ENCODE measurements around the gene TMOD1. TPM values are rescaled to one million over a fixed set of nuclear protein-coding genes. Genes with fewer than 3 reads are reported as not detected.
"Not testable (repeated sequence)": the region's sequence is repeated elsewhere in the genome, so short reads cannot be mapped to it uniquely, and the experiment has no call there.

The TMOD1 gene
- total RNA-seq, 4 donors from 2014 or later = 1.8 to 4.9 (median 2.9) TPM

DNA sequence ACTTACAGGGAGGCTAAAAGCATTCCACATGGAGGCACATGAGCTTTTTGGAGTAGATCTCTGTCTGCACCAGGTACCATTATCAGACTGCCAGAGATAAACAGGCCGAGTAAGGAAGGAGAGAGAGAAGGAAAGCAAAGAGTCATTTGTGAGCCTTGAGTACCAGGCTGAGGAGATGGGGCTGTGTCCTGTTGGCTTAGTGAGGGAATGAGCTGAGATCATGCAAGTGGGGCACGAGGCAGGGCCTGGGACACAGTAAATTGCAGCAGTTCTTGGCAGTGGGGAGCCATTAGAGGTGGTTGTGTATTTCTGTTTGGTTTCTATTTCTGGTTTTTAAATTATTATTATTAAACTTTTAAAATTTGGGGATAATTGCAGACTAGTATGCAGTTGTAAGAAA, 78.4 kb downstream of the TMOD1 start:
- 58 to 59% methylated on average over 2 of the region's 2 CpGs for WGBS, 2 donors
- peak in 1 of 2 donors; percentile 59 for DNase-seq (ENCODE audit: low spot score in 2 of 2)
- intact Hi-C loops (cut with DNase I; ENCODE audit: low total_unique reads) = no loop called here
- H3K4me3 ChIP-seq (ENCODE audit: low read depth, poor library complexity, severe bottlenecking) = no peak overlapping the region
- TF ChIP-seq POLR2A (IDR thresholded peaks at IDR 0.05) = no peak

DNA sequence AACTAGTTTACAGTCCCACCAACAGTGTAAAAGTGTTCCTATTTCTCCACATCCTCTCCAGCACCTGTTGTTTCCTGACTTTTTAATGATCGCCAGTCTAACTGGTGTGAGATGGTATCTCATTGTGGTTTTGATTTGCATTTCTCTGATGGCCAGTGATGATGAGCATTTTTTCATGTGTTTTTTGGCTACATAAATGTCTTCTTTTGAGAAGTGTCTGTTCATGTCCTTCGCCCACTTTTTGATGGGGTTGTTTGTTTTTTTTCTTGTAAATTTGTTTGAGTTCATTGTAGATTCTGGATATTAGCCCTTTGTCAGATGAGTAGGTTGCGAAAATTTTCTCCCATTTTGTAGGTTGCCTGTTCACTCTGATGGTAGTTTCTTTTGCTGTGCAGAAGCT, 80.1 kb downstream of the TMOD1 start:
- H3K4me3 ChIP-seq (ENCODE audit: low read depth, poor library complexity, severe bottlenecking); intact Hi-C loops (cut with DNase I; ENCODE audit: low total_unique reads); DNase-seq (ENCODE audit: low spot score in 2 of 2): not testable (repeated sequence)
- no CpG with 5 or more reads among the region's 3 CpGs for WGBS, 2 donors

DNA sequence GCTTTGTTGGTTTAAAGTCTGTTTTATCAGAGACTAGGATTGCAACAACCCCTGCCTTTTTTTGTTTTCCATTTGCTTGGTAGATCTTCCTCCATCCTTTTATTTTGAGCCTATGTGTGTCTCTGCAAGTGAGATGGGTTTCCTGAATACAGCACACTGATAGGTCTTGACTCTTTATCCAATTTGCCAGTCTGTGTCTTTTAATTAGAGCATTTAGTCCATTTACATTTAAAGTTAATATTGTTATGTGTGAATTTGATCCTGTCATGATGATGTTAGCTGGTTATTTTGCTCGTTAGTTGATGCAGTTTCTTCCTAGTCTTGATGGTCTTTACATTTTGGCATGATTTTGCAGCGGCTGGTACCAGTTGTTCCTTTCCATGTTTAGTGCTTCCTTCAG, 83.3 kb downstream of the TMOD1 start:
- H3K4me3 ChIP-seq (ENCODE audit: low read depth, poor library complexity, severe bottlenecking); DNase-seq (ENCODE audit: low spot score in 2 of 2); intact Hi-C loops (cut with DNase I; ENCODE audit: low total_unique reads): not testable (repeated sequence)
- WGBS, 2 donors = no CpG with 5 or more reads among the region's 2 CpGs

DNA sequence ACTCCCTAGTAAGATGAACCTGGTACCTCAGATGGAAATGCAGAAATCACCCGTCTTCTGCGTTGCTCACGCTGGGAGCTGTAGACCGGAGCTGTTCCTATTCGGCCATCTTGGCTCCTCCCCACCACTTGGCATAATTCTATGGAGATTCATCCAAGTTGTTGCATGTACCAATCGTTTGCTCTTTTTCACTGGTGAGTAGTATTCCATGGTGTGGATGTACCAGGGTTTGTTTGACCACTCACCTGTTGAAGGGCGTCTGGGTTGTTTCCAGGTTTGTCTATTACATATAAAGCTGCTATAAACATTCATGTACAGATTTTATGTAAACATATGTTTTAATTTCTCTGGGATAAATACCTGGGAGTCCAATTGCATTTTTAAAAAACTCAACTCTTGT, 85.4 kb downstream of the TMOD1 start:
- WGBS, 2 donors = 93 to 94% methylated on average over 6 to 7 of the region's 7 CpGs
- intact Hi-C loops (cut with DNase I; ENCODE audit: low total_unique reads); DNase-seq (ENCODE audit: low spot score in 2 of 2); H3K4me3 ChIP-seq (ENCODE audit: low read depth, poor library complexity, severe bottlenecking): not testable (repeated sequence)

DNA sequence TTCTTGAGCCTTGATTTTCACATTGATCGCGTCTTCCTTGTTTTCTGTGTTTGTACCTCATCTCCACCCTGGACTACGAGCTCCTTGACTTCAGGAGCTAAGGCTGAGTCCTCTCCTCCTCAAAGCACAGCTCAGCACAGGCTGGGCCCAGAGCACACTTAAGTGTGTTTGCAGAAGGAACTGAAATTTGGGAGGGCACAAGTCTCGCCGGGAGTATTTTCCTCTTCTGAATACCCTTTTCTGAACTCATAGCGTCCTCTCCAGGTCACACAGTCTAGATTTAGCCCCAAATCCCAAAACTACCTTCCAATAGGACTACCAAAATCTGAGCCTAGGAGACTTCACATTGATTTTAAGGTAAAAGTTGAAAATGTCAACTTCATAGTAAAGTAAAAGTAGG, 90.1 kb downstream of the TMOD1 start:
- intact Hi-C loops (cut with DNase I; ENCODE audit: low total_unique reads) = no loop called here
- no peak for DNase-seq (ENCODE audit: low spot score in 2 of 2)
- no peak overlapping the region for H3K4me3 ChIP-seq (ENCODE audit: low read depth, poor library complexity, severe bottlenecking)
- TF ChIP-seq, protein P1, sequence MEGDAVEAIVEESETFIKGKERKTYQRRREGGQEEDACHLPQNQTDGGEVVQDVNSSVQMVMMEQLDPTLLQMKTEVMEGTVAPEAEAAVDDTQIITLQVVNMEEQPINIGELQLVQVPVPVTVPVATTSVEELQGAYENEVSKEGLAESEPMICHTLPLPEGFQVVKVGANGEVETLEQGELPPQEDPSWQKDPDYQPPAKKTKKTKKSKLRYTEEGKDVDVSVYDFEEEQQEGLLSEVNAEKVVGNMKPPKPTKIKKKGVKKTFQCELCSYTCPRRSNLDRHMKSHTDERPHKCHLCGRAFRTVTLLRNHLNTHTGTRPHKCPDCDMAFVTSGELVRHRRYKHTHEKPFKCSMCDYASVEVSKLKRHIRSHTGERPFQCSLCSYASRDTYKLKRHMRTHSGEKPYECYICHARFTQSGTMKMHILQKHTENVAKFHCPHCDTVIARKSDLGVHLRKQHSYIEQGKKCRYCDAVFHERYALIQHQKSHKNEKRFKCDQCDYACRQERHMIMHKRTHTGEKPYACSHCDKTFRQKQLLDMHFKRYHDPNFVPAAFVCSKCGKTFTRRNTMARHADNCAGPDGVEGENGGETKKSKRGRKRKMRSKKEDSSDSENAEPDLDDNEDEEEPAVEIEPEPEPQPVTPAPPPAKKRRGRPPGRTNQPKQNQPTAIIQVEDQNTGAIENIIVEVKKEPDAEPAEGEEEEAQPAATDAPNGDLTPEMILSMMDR (IDR thresholded peaks at IDR 0.05) = no peak
- no peak for TF ChIP-seq POLR2A (IDR thresholded peaks at IDR 0.05)
- 82 to 84% methylated on average over 6 of the region's 6 CpGs for WGBS, 2 donors

DNA sequence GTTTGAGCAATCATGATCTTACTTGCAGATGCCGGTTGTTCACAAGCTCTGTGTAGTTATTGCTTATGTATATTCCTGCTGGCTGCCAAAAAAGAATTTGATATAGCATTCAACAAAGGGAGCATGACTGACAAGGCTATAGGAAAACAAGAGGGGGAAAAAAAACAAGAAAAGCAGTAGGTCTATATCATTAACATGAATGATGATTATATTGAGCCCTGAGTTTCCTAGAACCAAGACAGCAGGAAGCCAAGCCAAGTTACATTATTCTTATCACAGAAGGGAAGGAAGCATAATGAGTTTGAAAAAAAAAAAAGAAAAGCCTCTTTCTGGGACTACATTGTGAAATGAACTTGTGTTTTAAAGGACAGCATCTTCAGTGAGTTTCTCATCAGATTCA, 90.7 kb downstream of the TMOD1 start:
- intact Hi-C loops (cut with DNase I; ENCODE audit: low total_unique reads) = no loop called here
- H3K4me3 ChIP-seq (ENCODE audit: low read depth, poor library complexity, severe bottlenecking) = no peak overlapping the region
- 81 to 83% methylated on average over 1 of the region's 1 CpG for WGBS, 2 donors
- no peak for TF ChIP-seq POLR2A (IDR thresholded peaks at IDR 0.05)
- TF ChIP-seq, protein P1 (IDR thresholded peaks at IDR 0.05) = no peak
- DNase-seq (ENCODE audit: low spot score in 2 of 2) = no peak

DNA sequence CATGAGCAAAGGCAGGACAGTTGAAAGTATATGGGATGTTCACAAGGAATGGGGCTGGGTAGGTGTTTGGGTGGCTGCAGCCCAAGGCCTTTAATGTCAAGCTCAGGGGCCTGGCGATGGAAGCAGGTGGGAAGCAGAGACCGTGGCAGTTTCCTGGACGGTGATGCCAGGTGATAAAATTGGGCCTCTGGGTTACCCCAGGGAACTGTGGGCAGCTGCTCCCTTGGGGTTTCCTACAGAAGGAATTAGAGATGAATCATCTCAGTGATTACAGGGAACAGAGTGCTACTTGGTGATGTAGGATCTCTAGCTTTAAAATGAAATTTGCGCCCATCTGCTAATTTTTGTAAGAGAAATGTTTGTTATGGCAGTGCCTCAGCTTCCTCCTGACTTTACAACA, 92.5 kb downstream of the TMOD1 start:
- TF ChIP-seq, protein P1 (IDR thresholded peaks at IDR 0.05) = no peak
- TF ChIP-seq POLR2A (IDR thresholded peaks at IDR 0.05) = no peak
- H3K4me3 ChIP-seq (ENCODE audit: low read depth, poor library complexity, severe bottlenecking) = no peak overlapping the region
- intact Hi-C loops (cut with DNase I; ENCODE audit: low total_unique reads) = no loop called here
- DNase-seq (ENCODE audit: low spot score in 2 of 2) = no peak
- WGBS, 2 donors = 84 to 90% methylated on average over 4 of the region's 4 CpGs

DNA sequence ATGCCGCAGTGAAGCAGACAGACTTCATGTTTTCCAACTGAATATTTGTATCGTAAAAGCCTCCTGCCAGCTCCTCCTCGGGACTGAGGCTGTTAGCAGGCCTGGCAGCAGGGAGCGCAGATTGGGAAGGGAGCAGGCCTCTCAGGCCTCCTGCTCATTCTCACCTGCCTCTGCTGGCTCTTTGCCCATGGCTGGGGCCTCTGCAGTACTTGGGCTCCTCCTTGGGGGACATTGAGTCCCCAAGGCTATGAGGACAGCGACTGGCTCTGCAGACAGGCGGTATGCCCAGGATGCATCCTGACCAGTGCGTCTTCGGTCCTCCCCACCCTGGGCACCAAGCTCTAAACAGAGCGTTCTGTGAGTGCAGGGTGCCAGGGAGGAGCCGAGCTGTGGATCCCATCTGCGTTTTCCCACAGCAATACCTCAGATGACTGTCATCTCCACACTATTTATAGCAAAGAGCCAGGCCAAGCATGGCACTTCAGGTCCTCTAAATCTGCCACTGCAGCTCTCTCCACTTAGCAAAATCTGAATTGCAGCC, 93.0 kb downstream of the TMOD1 start:
- TF ChIP-seq POLR2A (IDR thresholded peaks at IDR 0.05) = no peak
- TF ChIP-seq, protein P1 (IDR thresholded peaks at IDR 0.05) = no peak
- no peak overlapping the region for H3K4me3 ChIP-seq (ENCODE audit: low read depth, poor library complexity, severe bottlenecking)
- 81 to 87% methylated on average over 10 to 11 of the region's 11 CpGs for WGBS, 2 donors
- DNase-seq (ENCODE audit: low spot score in 2 of 2) = no peak
- intact Hi-C loops (cut with DNase I; ENCODE audit: low total_unique reads) = no loop called here
